Lung (tissue), 12 donors: ENCODE results near the gene BCAS3. TPM values are rescaled to one million over a fixed set of nuclear protein-coding genes. Genes with fewer than 3 reads are reported as not detected.

Experiments
- ATAC-seq: fragments of 200-7000 bp; cut with Tn5 transposase; one replicate; pipeline ENCODE4 v1.9.1; 2020; ENCODE audit warnings: moderate number of reproducible peaks; ENCODE audit not compliant: insufficient read depth, low FRiP score
- DNase-seq, 3 donors: peaks; one replicate each; pipeline ENCODE4 v3.0.0-alpha.2; 2013 to 2017
- H3K27ac ChIP-seq, 2 donors: one replicate each; pipeline ENCODE4 v1.5.1; 2013; ENCODE audit warnings: mild to moderate bottlenecking in 2 of 2, moderate library complexity in 2 of 2, control low read depth in 1 of 2, inconsistent platforms in 1 of 2, low read depth in 1 of 2, low read length in 1 of 2
- H3K27me3 ChIP-seq, 3 donors: one replicate each; pipeline ENCODE4 v1.5.1; 2013; ENCODE audit warnings: low read length in 2 of 3; ENCODE audit not compliant: control insufficient read depth in 3 of 3, insufficient read depth in 3 of 3
- H3K36me3 ChIP-seq, 4 donors: one replicate each; pipeline ENCODE4 v1.5.1; 2013; ENCODE audit warnings: low read length in 4 of 4, mild to moderate bottlenecking in 1 of 4, moderate library complexity in 1 of 4; ENCODE audit not compliant: control insufficient read depth in 4 of 4, insufficient read depth in 4 of 4
- H3K4me1 ChIP-seq, 5 donors: one replicate each; pipeline ENCODE4 v1.5.1; 2013; ENCODE audit warnings: low read length in 5 of 5, mild to moderate bottlenecking in 2 of 5, moderate library complexity in 1 of 5; ENCODE audit not compliant: control insufficient read depth in 5 of 5, insufficient read depth in 5 of 5
- H3K4me3 ChIP-seq: one replicate; pipeline ENCODE4 v1.5.1; 2013; ENCODE audit warnings: mild to moderate bottlenecking, control low read depth, moderate library complexity
- H3K9ac ChIP-seq, 2 donors: one replicate each; pipeline ENCODE4 v1.5.1; 2013; ENCODE audit warnings: low read length in 2 of 2, control low read depth in 1 of 2; ENCODE audit not compliant: insufficient read depth in 1 of 2
- H3K9me3 ChIP-seq, 4 donors: one replicate each; pipeline ENCODE4 v1.5.1; 2013; ENCODE audit warnings: low read length in 3 of 4, mild to moderate bottlenecking in 1 of 4, moderate library complexity in 1 of 4; ENCODE audit not compliant: control insufficient read depth in 4 of 4, insufficient read depth in 3 of 4
- WGBS, 2 donors: extraction: QIAGEN DNeasy Blood & Tissue Kit; methylation state at CpG; one replicate each; pipeline ENCODE4 v1.1.7; 2013; 5-methylcytosine and 5-hydroxymethylcytosine counted together
- polyA plus RNA-seq, 2 donors: library from polyadenylated mRNA; stranded (reverse); fragments of 200-250 nt; gene quantifications; one replicate each; pipeline ENCODE4 v1.2.1, GENCODE V29; 2013
- total RNA-seq, 2 donors: library from RNA; depleted of rRNA in 1 of 2; stranded (reverse); fragments of >200 nt in 1 of 2; gene quantifications; one replicate each; pipeline ENCODE4 v1.2.1, GENCODE V29; 2014 to 2021
- TF ChIP-seq, protein P1 (sequence below): IDR thresholded peaks from 2 replicates; pipeline ENCODE4 v1.5.1; 2012; ENCODE audit warnings: mild to moderate bottlenecking; ENCODE audit errors: control extremely low read depth, extremely low read depth
- donor health status: control.
- donor health status: control.
- donor health status: Bipolar disorder and iron deficiency.
- donor health status: healthy.
- donor health status: DM: yes; HTN: yes; CAD: no.

BCAS3 gene
- total and polyA plus RNA-seq, 4 donors, result 4.0 to 101 (median 20.3) TPM

DNA sequence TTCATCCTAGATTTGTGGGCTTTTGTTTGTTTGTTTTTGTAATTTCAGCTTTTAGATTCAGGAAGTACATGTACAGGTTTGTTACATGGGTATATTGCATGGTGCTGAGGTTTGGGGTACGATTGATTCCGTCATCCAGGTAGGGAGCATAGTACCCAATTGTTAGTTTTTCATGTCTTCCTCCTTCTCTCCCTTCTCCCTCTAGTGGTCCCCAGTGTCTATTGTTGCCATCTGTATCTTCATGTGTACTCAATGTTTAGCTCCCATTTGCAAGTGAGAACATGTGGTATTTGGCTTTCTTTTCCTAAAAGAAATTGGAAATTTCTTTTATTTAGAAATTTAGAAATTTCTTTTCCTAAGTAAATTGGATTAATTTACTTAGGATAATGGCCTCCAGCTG is 37.1 kb upstream of the BCAS3 start:
- peaks cover 3 to 16% (median 8%) of the 10 kb centered on the region in 4 donors for H3K36me3 ChIP-seq
- H3K4me1 ChIP-seq, result peaks cover 0 to 6% (median 0%) of the 10 kb centered on the region in 5 donors
- H3K27me3 ChIP-seq, result no peaks in the 10 kb centered on the region
- DNase-seq (peak in 1 of 3 donors; percentile 8), ATAC-seq (no peak)
- TF ChIP-seq, protein P1, sequence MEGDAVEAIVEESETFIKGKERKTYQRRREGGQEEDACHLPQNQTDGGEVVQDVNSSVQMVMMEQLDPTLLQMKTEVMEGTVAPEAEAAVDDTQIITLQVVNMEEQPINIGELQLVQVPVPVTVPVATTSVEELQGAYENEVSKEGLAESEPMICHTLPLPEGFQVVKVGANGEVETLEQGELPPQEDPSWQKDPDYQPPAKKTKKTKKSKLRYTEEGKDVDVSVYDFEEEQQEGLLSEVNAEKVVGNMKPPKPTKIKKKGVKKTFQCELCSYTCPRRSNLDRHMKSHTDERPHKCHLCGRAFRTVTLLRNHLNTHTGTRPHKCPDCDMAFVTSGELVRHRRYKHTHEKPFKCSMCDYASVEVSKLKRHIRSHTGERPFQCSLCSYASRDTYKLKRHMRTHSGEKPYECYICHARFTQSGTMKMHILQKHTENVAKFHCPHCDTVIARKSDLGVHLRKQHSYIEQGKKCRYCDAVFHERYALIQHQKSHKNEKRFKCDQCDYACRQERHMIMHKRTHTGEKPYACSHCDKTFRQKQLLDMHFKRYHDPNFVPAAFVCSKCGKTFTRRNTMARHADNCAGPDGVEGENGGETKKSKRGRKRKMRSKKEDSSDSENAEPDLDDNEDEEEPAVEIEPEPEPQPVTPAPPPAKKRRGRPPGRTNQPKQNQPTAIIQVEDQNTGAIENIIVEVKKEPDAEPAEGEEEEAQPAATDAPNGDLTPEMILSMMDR, result no peak
- H3K4me3 ChIP-seq, result no peak overlapping the region
- no peak overlapping the region for H3K27ac ChIP-seq
- no peaks in the 10 kb centered on the region for H3K9me3 ChIP-seq
- H3K9ac ChIP-seq, result no peak overlapping the region
- WGBS, 2 donors, result 51 to 81% methylated on average over 2 of the region's 2 CpGs

DNA sequence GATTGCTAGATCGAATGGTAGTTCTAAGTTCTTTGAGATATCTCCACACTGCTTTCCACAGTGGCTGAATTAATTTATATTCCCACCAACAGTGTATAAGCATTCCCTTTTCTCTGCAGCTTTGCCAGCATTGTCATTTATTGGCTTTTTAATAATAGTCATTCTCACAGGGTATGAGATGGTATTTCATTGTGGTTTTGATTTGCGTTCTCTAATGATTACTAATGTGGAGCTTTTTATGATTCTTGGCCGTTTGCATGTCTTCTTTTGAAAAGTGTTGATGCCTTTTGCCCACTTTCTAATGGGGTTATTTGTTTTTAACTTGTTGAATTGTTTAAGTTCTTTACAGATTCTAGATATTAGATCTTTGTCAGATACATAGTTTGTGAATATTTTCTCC is 36.5 kb upstream of the BCAS3 start:
- TF ChIP-seq, protein P1, result no peak
- H3K27me3 ChIP-seq, result no peaks in the 10 kb centered on the region
- peaks cover 0 to 6% (median 0%) of the 10 kb centered on the region in 5 donors for H3K4me1 ChIP-seq
- H3K4me3 ChIP-seq, result no peak overlapping the region
- peaks cover 3 to 10% (median 7%) of the 10 kb centered on the region in 4 donors for H3K36me3 ChIP-seq
- no peak overlapping the region for H3K27ac ChIP-seq
- ATAC-seq (no peak), DNase-seq (no peak)
- H3K9ac ChIP-seq, result no peak overlapping the region
- WGBS, 2 donors, result 90 to 95% methylated on average over 3 of the region's 3 CpGs
- H3K9me3 ChIP-seq, result no peaks in the 10 kb centered on the region

DNA sequence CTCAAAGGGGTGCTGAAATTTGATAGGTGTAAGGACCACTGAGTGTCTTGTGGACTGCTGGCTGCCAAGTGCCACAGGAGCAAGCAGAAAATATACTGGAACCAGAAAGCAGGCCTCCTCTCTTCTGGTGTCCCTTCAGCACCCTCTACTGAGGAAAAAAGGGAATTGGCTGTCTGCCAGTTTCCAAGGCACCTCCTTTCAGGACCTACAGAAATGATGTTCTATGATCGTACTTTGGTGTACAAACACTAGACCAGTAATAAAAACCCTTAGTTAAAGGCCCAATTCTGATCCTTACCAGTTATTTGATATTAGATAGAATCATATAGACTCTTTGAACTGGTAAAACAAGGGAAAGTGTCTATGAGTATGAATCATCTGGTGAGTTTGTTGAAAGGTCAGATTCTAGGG is 35.8 kb upstream of the BCAS3 start:
- 17 to 40% methylated on average over 1 of the region's 1 CpG for WGBS, 2 donors
- H3K27me3 ChIP-seq, result no peaks in the 10 kb centered on the region
- no peak overlapping the region for H3K4me3 ChIP-seq
- H3K4me1 ChIP-seq, result peaks cover 0 to 6% (median 0%) of the 10 kb centered on the region in 5 donors
- no peaks in the 10 kb centered on the region for H3K9me3 ChIP-seq
- peaks cover 0 to 6% (median 3%) of the 10 kb centered on the region in 4 donors for H3K36me3 ChIP-seq
- H3K9ac ChIP-seq, result no peak overlapping the region
- H3K27ac ChIP-seq, result no peak overlapping the region
- peak; percentile 73 to 86 (median 83) for DNase-seq
- ATAC-seq, result peak; percentile 49
- TF ChIP-seq, protein P1, result peak; percentile 12
